PC-3 (cell line): ENCODE measurements around the gene PILRA. TPM values are rescaled to one million over a fixed set of nuclear protein-coding genes. Genes with fewer than 3 reads are reported as not detected.

Experiments used
- ATAC-seq: fragments of 200-7000 bp; cut with Tn5 transposase; 2 replicates; pipeline ENCODE4 v1.9.1; 2020; ENCODE audit warnings: mild to moderate bottlenecking, moderate library complexity
- BruUV-seq: library from RNA; stranded (reverse); fragments of 400-500 nt; replicated peaks from 2 replicates; lab custom pipeline; 2021; lab: Mats Ljungman, UMichigan
- CTCF ChIA-PET: fragments of 300-600 bp; sonication (Branson Sonifier 250); formaldehyde crosslinking; loops from one replicate; lab custom pipeline; 2022; ENCODE audit warnings: antibody characterized with exemption; lab: Charles Lee
- POLR2A ChIA-PET: fragments of 300-600 bp; sonication (Branson Sonifier 250); formaldehyde crosslinking; loops from one replicate; lab custom pipeline; 2022; ENCODE audit warnings: antibody characterized with exemption; ENCODE audit not compliant: unreplicated experiment; lab: Charles Lee
- DNase-seq: peaks from one replicate; pipeline ENCODE4 v3.0.0-alpha.2; 2015
- H2AFZ ChIP-seq: fragments of 300-600 bp; sonication (generic); 2 replicates; pipeline ENCODE4 v1.6.0; 2016; ENCODE audit warnings: antibody characterized with exemption, low read length
- H3F3A ChIP-seq: fragments of 300-600 bp; sonication (generic); one replicate; pipeline ENCODE4 v1.6.0; 2017; ENCODE audit warnings: antibody characterized with exemption, low read length, control low read depth, mild to moderate bottlenecking; ENCODE audit not compliant: unreplicated experiment
- H3K27ac ChIP-seq: fragments of 300-600 bp; sonication (generic); 2 replicates; pipeline ENCODE4 v1.5.1; 2016; ENCODE audit warnings: mild to moderate bottlenecking, low read length
- H3K27me3 ChIP-seq: fragments of 300-600 bp; sonication (generic); 2 replicates; pipeline ENCODE4 v1.6.1; 2016; ENCODE audit warnings: low read length, mixed read lengths
- H3K36me3 ChIP-seq: fragments of 300-600 bp; sonication (generic); 2 replicates; pipeline ENCODE4 v1.6.1; 2016; ENCODE audit warnings: low read depth, mixed run types, low read length, mixed read lengths
- H3K4me1 ChIP-seq: fragments of 300-600 bp; sonication (generic); 2 replicates; pipeline ENCODE4 v1.5.1; 2016; ENCODE audit warnings: low read length; ENCODE audit not compliant: insufficient read depth
- H3K4me2 ChIP-seq: fragments of 300-600 bp; sonication (generic); 2 replicates; pipeline ENCODE4 v1.6.0; 2016; ENCODE audit warnings: low read length
- H3K4me3 ChIP-seq: fragments of 300-600 bp; sonication (generic); 2 replicates; pipeline ENCODE4 v1.5.1; 2016; ENCODE audit warnings: mild to moderate bottlenecking, low read length, mixed read lengths
- H3K79me2 ChIP-seq: fragments of 300-600 bp; sonication (generic); 2 replicates; pipeline ENCODE4 v1.6.1; 2017; ENCODE audit warnings: low read length, mixed read lengths
- H3K9ac ChIP-seq: fragments of 300-600 bp; sonication (generic); 2 replicates; pipeline ENCODE4 v1.6.0; 2016; ENCODE audit warnings: mild to moderate bottlenecking, low read length
- H3K9me2 ChIP-seq: fragments of 300-600 bp; sonication (generic); replicated peaks from 2 replicates; pipeline ENCODE4 v1.6.1; 2016; ENCODE audit warnings: mixed run types, low read length, mixed read lengths
- H3K9me3 ChIP-seq: fragments of 300-600 bp; sonication (generic); 2 replicates; pipeline ENCODE4 v1.6.1; 2016; ENCODE audit warnings: low read length, mixed read lengths
- H4K20me1 ChIP-seq: fragments of 300-600 bp; sonication (generic); 2 replicates; pipeline ENCODE4 v1.6.1; 2016; ENCODE audit warnings: low read length, mixed read lengths
- CTCF ChIP-seq: fragments of 300-600 bp; sonication (generic); conservative IDR thresholded peaks from 2 replicates; pipeline ENCODE4 v1.5.1; 2017; ENCODE audit warnings: antibody characterized with exemption, low read depth, mild to moderate bottlenecking, low read length
- EZH2 ChIP-seq: fragments of 300-600 bp; sonication (generic); IDR thresholded peaks from one replicate; pipeline ENCODE4 v1.6.1; 2017; ENCODE audit warnings: antibody characterized with exemption, mild to moderate bottlenecking, low read length; ENCODE audit not compliant: unreplicated experiment
- EZH2phosphoT487 ChIP-seq: fragments of 300-600 bp; sonication (generic); IDR thresholded peaks from 2 replicates; pipeline ENCODE4 v1.6.1; 2018; ENCODE audit warnings: mild to moderate bottlenecking, antibody characterized with exemption, low read length, borderline replicate concordance
- intact Hi-C: fragments of 100-400 bp; cut with micrococcal nuclease; formaldehyde crosslinking; loops from 2 replicates; pipeline ENCODE4 v1.9.0; 2023
- total RNA-seq: library from RNA; depleted of rRNA; stranded (reverse); fragments of >200 nt; gene quantifications from 2 replicates; pipeline ENCODE4 v1.2.3, GENCODE V29; 2014

The PILRA gene
- total RNA-seq, 1 experiment from 2014 or later, result 1.9 TPM

DNA sequence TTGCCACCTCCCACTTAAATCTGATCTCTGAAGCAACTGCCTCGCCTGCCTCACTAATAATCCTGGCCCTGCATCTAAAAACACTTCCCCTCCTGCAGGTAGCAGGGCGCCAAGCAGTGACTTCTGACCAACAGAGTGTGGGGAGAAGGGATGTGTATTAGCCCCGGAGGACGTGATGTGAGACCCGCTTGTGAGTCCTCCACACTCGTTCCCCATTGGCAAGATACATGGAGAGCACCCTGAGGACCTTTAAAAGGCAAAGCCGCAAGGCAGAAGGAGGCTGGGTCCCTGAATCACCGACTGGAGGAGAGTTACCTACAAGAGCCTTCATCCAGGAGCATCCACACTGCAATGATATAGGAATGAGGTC is 6.1 kb upstream of the PILRA start:
- DNase-seq (no peak), ATAC-seq (no peak)
- TF ChIP-seq CTCF (no peak), EZH2 (no peak), EZH2phosphoT487 (no peak)
- intact Hi-C loops, result no loop called here
- H2AFZ ChIP-seq, result no peak overlapping the region
- H3K36me3 ChIP-seq, result peaks cover 16% of the 10 kb centered on the region; the same call in 1 of the 2 replicates
- no peaks in the 10 kb centered on the region for H4K20me1 ChIP-seq
- POLR2A ChIA-PET, result no interaction called here
- H3K27me3 ChIP-seq, result no peaks in the 10 kb centered on the region
- H3F3A ChIP-seq, result no peaks in the 10 kb centered on the region
- no peaks in the 10 kb centered on the region for H3K9me2 ChIP-seq
- no peak overlapping the region for H3K4me2 ChIP-seq
- H3K4me3 ChIP-seq, result no peak overlapping the region
- no TSS peak for BruUV-seq
- H3K79me2 ChIP-seq, result no peaks in the 10 kb centered on the region
- CTCF ChIA-PET, result no interaction called here
- H3K27ac ChIP-seq, result no peak overlapping the region
- no peaks in the 10 kb centered on the region for H3K4me1 ChIP-seq
- no peak overlapping the region for H3K9ac ChIP-seq
- H3K9me3 ChIP-seq, result no peaks in the 10 kb centered on the region

GRCh38 chr7:100367676-100368613 is 5.3 kb upstream of the PILRA start:
- H3K79me2 ChIP-seq, result no peaks in the 10 kb centered on the region

More at GRCh38 chr7:100367676-100368613, 5.3 kb upstream of the PILRA start:
- ChIA-PET CTCF (no interaction called here), POLR2A (no interaction called here)
- no peaks in the 10 kb centered on the region for H3K4me1 ChIP-seq
- no peak overlapping the region for H3K4me3 ChIP-seq
- H3K27ac ChIP-seq, result no peak overlapping the region
- H3K9me2 ChIP-seq, result no peaks in the 10 kb centered on the region
- BruUV-seq, result no TSS peak
- H4K20me1 ChIP-seq, result no peaks in the 10 kb centered on the region
- H3K9ac ChIP-seq, result no peak overlapping the region
- intact Hi-C loops, result no loop called here
- TF ChIP-seq EZH2 (no peak), EZH2phosphoT487 (no peak), CTCF (no peak)
- H2AFZ ChIP-seq, result no peak overlapping the region
- H3K9me3 ChIP-seq, result no peaks in the 10 kb centered on the region
- peaks cover 8% of the 10 kb centered on the region; the same call in 1 of the 2 replicates for H3K36me3 ChIP-seq
- no peak for DNase-seq
- H3K27me3 ChIP-seq, result no peaks in the 10 kb centered on the region
- ATAC-seq, result no peak
- H3K4me2 ChIP-seq, result no peak overlapping the region
- no peaks in the 10 kb centered on the region for H3F3A ChIP-seq
